IPS DF 6.9 (cell line): Measurements from ENCODE around the gene KPNA2.
"Not testable (repeated sequence)": the region's sequence is repeated elsewhere in the genome, so short reads cannot be mapped to it uniquely, and the experiment has no call there.

Experiments
- DNase-seq: peaks from one replicate; pipeline ENCODE4 v3.0.0-alpha.2; 2013; ENCODE audit warnings: low read depth, low spot score
- H3K27ac ChIP-seq: one replicate; pipeline ENCODE4 v1.5.1; 2013; ENCODE audit warnings: low read length, control low read depth
- H3K27me3 ChIP-seq: 2 replicates; pipeline ENCODE4 v1.6.1; 2013; ENCODE audit warnings: mild to moderate bottlenecking, low read length; ENCODE audit not compliant: control insufficient read depth, insufficient read depth
- H3K36me3 ChIP-seq: 2 replicates; pipeline ENCODE4 v1.6.1; 2013; ENCODE audit warnings: low read length; ENCODE audit not compliant: control insufficient read depth, insufficient read depth
- H3K4me1 ChIP-seq: 2 replicates; pipeline ENCODE4 v1.6.1; 2013; ENCODE audit warnings: low read length; ENCODE audit not compliant: control insufficient read depth, insufficient read depth
- H3K4me3 ChIP-seq: 2 replicates; pipeline ENCODE4 v1.5.1; 2013; ENCODE audit warnings: mild to moderate bottlenecking, low read length
- H3K9me3 ChIP-seq: 2 replicates; pipeline ENCODE4 v1.6.1; 2013; ENCODE audit warnings: low read length, inconsistent platforms; ENCODE audit not compliant: control insufficient read depth, insufficient read depth
- WGBS: extraction: QIAGEN DNeasy Blood & Tissue Kit; methylation state at CpG from one replicate; pipeline ENCODE4 v1.1.7; 2013; ENCODE audit warnings: mixed read lengths, missing lambda C conversion rate; ENCODE audit not compliant: insufficient read length, insufficient coverage; 5-methylcytosine and 5-hydroxymethylcytosine counted together

Gene KPNA2

DNA sequence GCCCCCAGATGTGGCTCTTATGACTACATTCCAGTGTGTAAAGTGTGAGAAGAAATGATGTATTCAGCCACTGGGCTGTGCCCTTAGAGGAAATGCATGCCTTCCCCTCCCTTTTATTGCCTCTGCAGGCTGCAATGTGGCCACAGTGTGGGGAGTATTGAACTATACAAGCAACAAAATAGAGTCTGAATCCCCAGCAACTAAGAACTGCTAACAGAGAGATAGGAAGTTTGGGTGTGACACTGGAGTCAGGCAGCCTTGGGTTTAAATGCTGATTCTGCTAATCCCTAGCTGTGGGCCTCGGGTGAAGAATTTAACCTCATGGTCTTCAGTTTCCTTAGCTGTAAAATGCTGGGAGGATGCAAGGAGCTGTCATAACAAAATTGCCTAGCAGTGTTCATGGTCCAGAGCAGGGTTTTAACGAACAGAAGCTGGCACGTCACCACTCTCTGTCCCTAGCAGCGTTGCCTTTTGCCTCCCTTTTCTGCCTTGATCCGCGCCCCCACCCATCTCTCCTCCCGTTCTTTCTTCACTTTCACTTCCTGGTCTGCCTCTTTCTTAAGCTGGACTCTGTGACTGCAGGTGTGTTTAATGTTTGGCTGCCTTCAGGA, 50.3 kb downstream of the KPNA2 start:
- Histone ChIP-seq H3K27me3 (no peaks in the 10 kb centered on the region), H3K4me1 (no peaks in the 10 kb centered on the region), H3K36me3 (no peaks in the 10 kb centered on the region), H3K27ac (no peak overlapping the region), H3K9me3 (no peaks in the 10 kb centered on the region), H3K4me3 (no peak overlapping the region)
- no peak for DNase-seq
- no CpG with 5 or more reads among the region's 7 CpGs for WGBS

DNA sequence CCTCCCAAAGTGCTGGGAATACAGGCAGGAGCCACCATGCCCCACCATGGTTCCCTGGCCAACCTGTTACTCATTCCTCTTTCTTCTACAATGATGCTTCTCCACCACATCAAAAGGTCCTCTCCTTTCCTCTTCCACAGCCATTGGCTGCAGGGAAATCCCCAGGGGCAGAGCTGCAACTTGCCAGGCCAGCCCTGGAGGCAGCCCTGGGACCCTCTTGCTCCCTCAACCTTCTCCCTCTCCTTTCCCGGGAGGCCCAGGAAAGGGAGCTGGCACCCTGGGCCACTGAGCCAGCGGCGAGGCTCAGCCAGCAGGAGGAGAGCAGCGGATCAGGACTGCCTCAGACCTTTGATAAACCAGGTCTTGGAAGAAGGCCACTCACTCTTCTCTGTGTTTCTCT, 51.1 kb downstream of the KPNA2 start:
- H3K27me3 ChIP-seq, H3K4me1 ChIP-seq, H3K36me3 ChIP-seq, H3K4me3 ChIP-seq, DNase-seq, H3K9me3 ChIP-seq, H3K27ac ChIP-seq: not testable (repeated sequence)
- WGBS: no CpG with 5 or more reads among the region's 4 CpGs

DNA sequence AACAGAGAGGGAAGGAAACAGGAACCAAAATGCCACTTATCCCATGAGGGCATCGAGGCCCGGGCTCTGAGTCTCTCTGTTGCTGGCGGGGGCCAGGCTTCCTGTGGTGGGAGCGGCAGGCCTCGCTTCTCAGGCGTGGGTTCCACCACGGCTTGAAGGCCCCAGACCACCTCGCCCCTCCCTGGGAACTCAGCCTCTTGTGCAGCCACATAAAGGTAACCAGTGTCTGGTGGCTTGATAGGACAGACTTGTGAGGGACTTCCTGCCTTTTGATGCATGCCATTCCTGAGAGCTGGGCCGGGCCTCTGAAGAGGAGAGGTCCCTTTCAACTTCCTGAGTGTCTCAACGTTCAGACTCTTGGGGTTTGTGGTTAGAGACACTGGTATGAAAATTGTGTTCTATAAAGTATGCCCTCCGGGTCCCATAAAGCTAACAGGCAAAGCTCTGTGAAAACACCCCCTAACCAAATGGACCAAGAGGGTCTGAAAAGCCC, 51.6 kb downstream of the KPNA2 start:
- not testable (repeated sequence) for DNase-seq, H3K4me3 ChIP-seq, H3K36me3 ChIP-seq, H3K9me3 ChIP-seq, H3K27ac ChIP-seq, H3K4me1 ChIP-seq, H3K27me3 ChIP-seq
- WGBS: no CpG with 5 or more reads among the region's 11 CpGs

DNA sequence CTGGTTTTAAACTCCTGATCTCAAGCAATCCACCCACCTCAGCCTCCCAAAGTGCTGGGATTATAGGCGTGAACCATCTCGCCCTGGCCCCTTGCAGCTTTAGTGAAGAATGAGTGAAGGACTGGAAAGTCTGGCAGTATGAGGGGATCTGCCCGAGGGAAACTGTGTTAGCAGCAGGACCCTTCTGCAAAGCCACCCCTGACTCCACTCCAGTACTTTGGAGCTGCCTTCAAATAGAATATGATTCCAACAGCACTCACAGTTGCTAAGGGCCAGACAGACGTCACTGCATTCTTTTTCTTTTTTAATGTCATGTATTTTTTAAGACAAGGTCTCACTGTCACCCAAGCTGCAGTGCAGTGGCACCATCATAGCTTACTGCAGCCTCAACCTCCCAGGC, 52.3 kb downstream of the KPNA2 start:
- H3K4me3 ChIP-seq: no peak overlapping the region
- H3K9me3 ChIP-seq: no peaks in the 10 kb centered on the region
- DNase-seq: no peak
- no peak overlapping the region for H3K27ac ChIP-seq
- H3K36me3 ChIP-seq: no peaks in the 10 kb centered on the region
- no CpG with 5 or more reads among the region's 4 CpGs for WGBS
- no peaks in the 10 kb centered on the region for H3K27me3 ChIP-seq
- no peaks in the 10 kb centered on the region for H3K4me1 ChIP-seq

DNA sequence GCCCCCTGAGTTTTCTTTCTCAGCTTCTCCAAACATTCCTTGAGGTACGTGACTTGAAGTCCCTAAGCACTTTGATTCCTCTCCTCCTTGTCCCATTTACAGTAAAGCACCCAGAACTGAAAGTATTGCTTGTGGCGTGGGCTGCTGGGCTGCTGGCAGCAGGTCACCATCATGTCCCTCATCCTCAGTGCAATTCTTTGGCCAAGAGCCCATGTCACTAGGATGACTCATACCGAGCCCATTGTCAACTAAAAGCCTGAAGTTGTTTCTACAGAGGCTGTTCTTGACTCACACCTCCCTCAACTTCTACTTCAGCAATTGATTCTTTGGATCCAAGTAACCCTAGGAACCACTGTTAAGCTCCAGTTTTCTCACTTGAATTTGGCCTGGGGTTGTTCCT, 54.3 kb downstream of the KPNA2 start:
- DNase-seq: no peak

DNA sequence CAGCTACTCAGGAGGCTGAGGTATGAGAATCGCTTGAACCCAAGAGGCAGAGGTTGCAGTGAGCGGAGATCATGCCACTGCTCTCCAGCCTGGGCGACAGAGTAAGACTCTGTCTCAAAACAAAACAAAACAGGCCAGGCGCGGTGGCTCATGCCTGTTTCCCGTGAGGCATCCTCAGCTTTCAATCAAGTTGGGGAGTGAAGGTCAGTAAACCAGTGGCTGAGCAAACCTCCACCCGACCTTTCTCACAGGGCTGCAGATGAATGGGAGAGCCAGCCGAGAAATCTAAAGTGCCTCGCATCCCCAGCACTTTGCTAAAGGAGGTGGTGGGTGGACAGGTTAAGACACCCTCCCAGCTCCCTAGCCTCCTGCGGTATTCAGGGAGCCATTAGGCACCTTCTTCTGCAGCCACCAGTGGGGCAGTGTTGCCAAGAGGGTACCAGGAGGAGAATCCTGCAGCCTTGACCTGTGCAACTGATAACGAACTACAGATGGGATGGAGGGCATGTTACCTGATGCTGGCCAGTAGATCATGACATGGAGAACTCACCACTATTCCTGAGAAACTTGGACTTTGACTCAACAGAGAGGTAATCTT, 59.0 kb downstream of the KPNA2 start:
- no peak for DNase-seq
- H3K27ac ChIP-seq: no peak overlapping the region
- H3K27me3 ChIP-seq: no peaks in the 10 kb centered on the region
- no CpG with 5 or more reads among the region's 11 CpGs for WGBS
- no peak overlapping the region for H3K4me3 ChIP-seq
- no peaks in the 10 kb centered on the region for H3K9me3 ChIP-seq
- H3K4me1 ChIP-seq: no peaks in the 10 kb centered on the region
- no peaks in the 10 kb centered on the region for H3K36me3 ChIP-seq

More for the DNA sequence above, 54.3 kb downstream of the KPNA2 start:
- H3K36me3 ChIP-seq: no peaks in the 10 kb centered on the region
- H3K27me3 ChIP-seq: no peaks in the 10 kb centered on the region
- H3K9me3 ChIP-seq: no peaks in the 10 kb centered on the region
- H3K27ac ChIP-seq: no peak overlapping the region
- WGBS: no CpG with 5 or more reads among the region's 3 CpGs
- no peaks in the 10 kb centered on the region for H3K4me1 ChIP-seq
- no peak overlapping the region for H3K4me3 ChIP-seq

DNA sequence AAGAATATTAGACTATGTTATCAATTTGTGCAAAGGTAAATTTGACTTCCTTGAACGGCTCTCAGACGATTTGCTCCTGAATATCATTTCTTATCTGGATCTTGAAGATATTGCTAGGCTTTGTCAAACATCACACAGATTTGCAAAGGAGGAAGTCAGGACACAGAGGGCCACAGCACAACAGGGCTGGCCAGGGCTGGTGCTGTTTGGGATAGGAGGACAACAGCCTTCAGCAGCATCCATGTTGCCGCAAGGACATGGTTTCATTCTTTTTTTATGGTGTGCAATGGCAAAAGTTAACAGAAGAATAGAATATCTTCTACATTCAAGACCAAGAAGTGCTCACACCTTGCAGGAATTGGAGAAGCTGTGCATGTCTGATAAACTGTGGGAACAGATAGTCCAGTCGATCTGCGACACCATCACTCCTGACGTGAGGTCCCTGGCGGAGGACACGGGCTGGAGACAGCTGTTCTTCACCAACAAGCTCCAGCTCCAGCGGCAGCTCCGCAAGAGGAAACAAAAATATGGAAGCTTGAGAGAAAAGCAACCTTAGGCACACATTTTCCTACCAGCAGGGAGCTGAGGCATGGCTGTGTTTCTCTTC, 59.8 kb downstream of the KPNA2 start:
- no peak for DNase-seq
- Histone ChIP-seq H3K4me3 (no peak overlapping the region), H3K27ac (no peak overlapping the region), H3K36me3 (no peaks in the 10 kb centered on the region), H3K9me3 (no peaks in the 10 kb centered on the region), H3K4me1 (no peaks in the 10 kb centered on the region), H3K27me3 (no peaks in the 10 kb centered on the region; the same call in 1 of the 2 replicates)
- no CpG with 5 or more reads among the region's 10 CpGs for WGBS

DNA sequence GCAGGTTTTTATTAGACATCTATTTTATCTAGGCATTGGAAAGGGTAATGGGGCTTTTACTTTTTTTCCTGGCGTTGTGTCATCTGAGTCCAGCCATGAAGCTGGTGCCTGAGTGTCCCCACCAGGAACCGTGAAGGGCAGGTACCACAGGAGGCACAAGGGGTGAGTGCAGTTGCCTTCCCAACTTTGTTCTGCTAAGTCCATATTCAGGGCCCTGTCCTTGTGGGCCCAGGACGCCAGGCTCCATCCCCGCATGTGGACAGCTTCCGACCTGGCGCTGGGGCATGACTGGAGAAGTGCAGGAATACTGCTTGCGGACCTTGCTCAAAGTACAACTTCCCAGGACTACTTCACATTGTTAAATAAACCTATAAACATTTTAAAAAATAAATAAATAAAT, 60.6 kb downstream of the KPNA2 start:
- Histone ChIP-seq H3K4me1 (no peaks in the 10 kb centered on the region), H3K27ac (no peak overlapping the region), H3K36me3 (no peaks in the 10 kb centered on the region), H3K9me3 (no peaks in the 10 kb centered on the region), H3K4me3 (no peak overlapping the region), H3K27me3 (no peaks in the 10 kb centered on the region; the same call in 1 of the 2 replicates)
- no peak for DNase-seq
- no CpG with 5 or more reads among the region's 7 CpGs for WGBS
